ENCODE results near the gene GNAO1. TPM values are rescaled to one million over a fixed set of nuclear protein-coding genes. Genes with fewer than 3 reads are reported as not detected.

GNAO1 gene
- total and polyA plus RNA-seq, 2 donors (not counting 1 experiment from before 2014, with no cell fraction given): 0.13 to 5.1 TPM

GRCh38 chr16:56190677-56191155, 573 bp upstream of the GNAO1 start:
- H3K9me3 Mint-ChIP-seq (ENCODE audit: insufficient read depth): no peaks in the 10 kb centered on the region
- peaks cover 0 to 66% (median 46%) of the 10 kb centered on the region in 4 experiments for H3K27me3 ChIP-seq (replicated peaks in 1 of 4; ENCODE audit: control extremely low read depth in 1 of 4, control insufficient read depth in 3 of 4, insufficient read depth in 4 of 4, low read length in 3 of 4)
- 3% methylated on average over 50 of the region's 50 CpGs for WGBS (ENCODE audit: insufficient coverage)
- H3K4me3 Mint-ChIP-seq: peak overlapping the region; percentile 79
- H3K4me1 ChIP-seq (ENCODE audit: control insufficient read depth in 2 of 2, insufficient read depth in 2 of 2, low read length in 2 of 2): peaks cover 37 to 43% of the 10 kb centered on the region in 2 donors
- H3K27ac Mint-ChIP-seq: peak overlapping the region; percentile 41
- H4K20me1 ChIP-seq (ENCODE audit: control insufficient read depth, insufficient read depth, low read length, poor library complexity, severe bottlenecking): no peaks in the 10 kb centered on the region
- H3K4me3 ChIP-seq (ENCODE audit: control extremely low read depth in 1 of 5, extremely low read depth in 1 of 5, insufficient read depth in 1 of 5, low read depth in 2 of 5, low read length in 4 of 5): peak overlapping the region in 4 of 5 experiments; percentile 21 to 57 (median 44)
- ChIA-PET CTCF (interaction anchor here (1.1 to 1.9 kb wide), 2 partner anchors 9 to 12 kb away, joined by 3 to 7 read pairs; no protein-coding TSS in a partner anchor), POLR2A (interaction anchor here (1.3 kb wide), 1 partner anchor 12 kb away, joined by 3 read pairs; no protein-coding TSS in a partner anchor)
- peak overlapping the region; percentile 55 for H3K9ac ChIP-seq (ENCODE audit: low read length)
- H3K36me3 ChIP-seq (replicated peaks in 1 of 2; ENCODE audit: control extremely low read depth in 1 of 2, control insufficient read depth in 1 of 2, extremely low read depth in 1 of 2, insufficient read depth in 2 of 2, low read length in 1 of 2): no peaks in the 10 kb centered on the region
- H3K9me3 ChIP-seq (ENCODE audit: control extremely low read depth in 1 of 3, control insufficient read depth in 2 of 3, insufficient read depth in 1 of 3, low read length in 2 of 3): peaks cover 0 to 12% (median 0%) of the 10 kb centered on the region in 3 donors
- H3K79me2 ChIP-seq (ENCODE audit: control insufficient read depth, insufficient read depth, low read length): no peaks in the 10 kb centered on the region
- peak; percentile 64 for TF ChIP-seq EZH2 (IDR thresholded peaks at IDR 0.05; ENCODE audit: borderline replicate concordance, insufficient read depth, low read depth, low read length, poor library complexity, severe bottlenecking)
- TF ChIP-seq CTCF (IDR thresholded peaks at IDR 0.05): no peak
- peaks cover 28% of the 10 kb centered on the region for H3K4me1 Mint-ChIP-seq
- no peak overlapping the region for H3K27ac ChIP-seq (ENCODE audit: low read length in 2 of 2)
- H3K4me2 ChIP-seq (replicated peaks; ENCODE audit: low read depth, low read length, poor library complexity, severe bottlenecking): peak overlapping the region; percentile 79
- H3K27me3 Mint-ChIP-seq: peaks cover 43% of the 10 kb centered on the region
- intact Hi-C loops (cut with micrococcal nuclease): no loop called here
- DNase-seq (peak; percentile 65), ATAC-seq (ENCODE audit: low read depth) (no peak)
- peak overlapping the region; percentile 41 for H2AFZ ChIP-seq (ENCODE audit: insufficient read depth, low read depth, low read length, poor library complexity, severe bottlenecking)

Data from B cell (primary cell).